Activated CD4-positive, CD25-positive, alpha-beta regulatory T cell treated with anti-CD3 and anti-CD28 coated beads, Interleukin-2, amount 50 U/mL, for 16 hours (primary cell): ENCODE data around the gene PPP2R3B.
"Not testable (repeated sequence)": the region's sequence is repeated elsewhere in the genome, so short reads cannot be mapped to it uniquely, and the experiment has no call there.

Experiments used
- DNase-seq: peaks from one replicate; pipeline ENCODE4 v3.0.0-alpha.2; 2020; ENCODE audit warnings: low read depth, low spot score

Gene PPP2R3B

DNA sequence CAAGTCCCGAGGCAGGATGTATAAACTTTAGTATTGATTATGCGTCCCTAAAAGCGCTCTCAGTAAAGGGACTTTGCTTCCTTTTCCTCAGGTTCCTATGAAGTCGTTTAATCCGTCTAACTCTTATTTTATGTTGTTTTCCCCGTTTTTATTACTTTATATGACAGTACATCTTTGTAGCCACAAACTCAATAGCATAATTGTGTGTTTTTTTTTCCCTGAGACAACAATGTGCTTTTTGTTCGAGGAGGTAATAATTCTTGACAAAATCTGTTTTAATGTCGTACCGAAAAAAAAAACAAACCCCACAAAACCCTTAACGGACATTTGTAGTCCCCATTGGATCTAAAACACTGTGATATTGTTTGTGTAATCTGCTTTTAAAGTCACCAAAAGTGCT, 17.9 kb upstream of the PPP2R3B start:
- no peak for DNase-seq

DNA sequence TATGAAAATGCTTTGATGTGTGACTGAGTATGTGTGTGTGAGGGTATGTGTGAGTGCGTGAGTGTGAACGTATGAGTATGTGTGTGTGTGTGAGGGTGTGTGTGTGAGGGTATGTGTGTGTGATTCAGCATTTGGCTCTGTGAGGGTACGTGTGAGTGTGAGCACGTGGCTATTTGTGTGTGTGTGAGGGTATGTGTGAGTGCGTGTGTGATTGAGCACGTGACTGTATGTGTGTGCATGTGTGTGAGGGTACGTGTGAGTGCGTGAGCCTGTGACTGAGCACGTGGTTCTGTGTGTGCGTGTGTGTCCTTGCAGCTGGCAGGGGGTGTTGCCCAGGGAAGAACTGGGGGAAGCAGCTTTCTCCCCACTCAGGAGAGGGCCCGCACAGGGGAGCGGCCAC, 16.1 kb upstream of the PPP2R3B start:
- DNase-seq: no peak

DNA sequence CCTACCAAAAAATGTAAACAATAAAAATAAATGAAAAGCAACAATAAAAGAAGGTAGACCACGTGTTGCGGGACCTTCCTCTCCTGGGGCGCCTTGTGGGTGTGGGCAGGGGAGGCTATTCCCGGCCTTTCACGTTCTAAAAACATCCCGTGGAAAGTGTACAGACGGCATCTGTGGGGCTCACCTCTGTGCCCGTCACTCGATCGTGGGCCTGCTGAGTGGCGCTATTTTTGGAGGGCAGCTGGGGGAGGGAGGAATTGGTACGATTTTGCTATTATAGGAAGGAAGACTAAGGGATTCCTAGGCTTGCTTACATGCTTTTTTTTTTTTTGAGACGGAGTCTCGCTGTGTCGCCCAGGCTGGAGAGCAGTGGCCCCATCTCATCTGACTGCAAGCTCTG, 13.6 kb upstream of the PPP2R3B start:
- DNase-seq: no peak

DNA sequence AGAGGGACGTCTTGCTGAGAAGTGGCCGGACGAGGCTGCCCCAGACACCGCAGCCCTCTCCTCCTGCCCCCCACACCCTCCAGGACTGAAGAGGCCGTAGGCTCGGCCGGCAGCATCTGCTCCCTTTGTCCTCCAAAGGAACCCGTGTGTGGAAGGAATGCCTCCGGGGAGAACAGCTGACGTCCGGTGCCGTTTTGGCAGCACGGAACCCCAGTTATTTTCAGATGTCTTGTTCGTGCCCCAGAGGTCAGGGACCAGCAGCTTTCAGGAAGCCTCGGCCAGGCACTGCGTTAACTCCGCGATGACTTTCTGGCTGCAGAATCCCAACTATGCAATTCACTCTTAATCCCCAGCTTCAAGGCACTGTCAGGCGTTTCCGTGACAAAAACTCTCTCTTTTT, 10.9 kb upstream of the PPP2R3B start:
- no peak for DNase-seq

DNA sequence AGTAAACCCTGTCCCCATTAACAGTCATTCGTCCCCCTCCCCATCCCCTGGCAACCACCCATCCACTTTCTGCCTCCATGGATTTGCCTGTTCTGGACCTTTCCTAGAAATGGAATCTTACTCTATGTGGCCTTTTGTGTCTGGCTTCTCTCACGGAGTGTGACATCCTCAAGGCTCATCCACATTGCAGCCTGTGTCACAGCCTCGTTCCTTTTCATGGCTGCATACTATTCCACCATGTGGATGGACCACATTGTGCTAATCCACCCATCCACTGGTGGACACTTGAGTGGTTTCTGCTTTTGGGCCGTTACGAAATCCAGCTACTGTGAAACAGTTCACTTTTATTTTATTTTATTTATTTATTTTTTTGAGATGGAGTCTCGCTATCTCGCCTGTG, 8.1 kb upstream of the PPP2R3B start:
- DNase-seq: no peak

DNA sequence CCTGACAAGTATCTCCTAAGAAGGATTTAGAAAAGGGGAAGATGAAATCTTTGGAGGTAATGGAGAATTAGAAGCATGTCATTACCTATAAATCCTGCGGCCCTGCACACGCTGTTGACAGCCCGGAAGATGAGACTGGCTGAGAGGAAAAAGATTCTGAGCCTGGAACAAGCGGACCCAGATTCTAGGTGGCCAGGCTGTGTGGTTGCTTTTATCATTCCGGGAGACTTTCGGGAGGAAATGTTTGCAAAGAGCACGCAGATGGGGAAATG, 5.8 kb upstream of the PPP2R3B start:
- no peak for DNase-seq

DNA sequence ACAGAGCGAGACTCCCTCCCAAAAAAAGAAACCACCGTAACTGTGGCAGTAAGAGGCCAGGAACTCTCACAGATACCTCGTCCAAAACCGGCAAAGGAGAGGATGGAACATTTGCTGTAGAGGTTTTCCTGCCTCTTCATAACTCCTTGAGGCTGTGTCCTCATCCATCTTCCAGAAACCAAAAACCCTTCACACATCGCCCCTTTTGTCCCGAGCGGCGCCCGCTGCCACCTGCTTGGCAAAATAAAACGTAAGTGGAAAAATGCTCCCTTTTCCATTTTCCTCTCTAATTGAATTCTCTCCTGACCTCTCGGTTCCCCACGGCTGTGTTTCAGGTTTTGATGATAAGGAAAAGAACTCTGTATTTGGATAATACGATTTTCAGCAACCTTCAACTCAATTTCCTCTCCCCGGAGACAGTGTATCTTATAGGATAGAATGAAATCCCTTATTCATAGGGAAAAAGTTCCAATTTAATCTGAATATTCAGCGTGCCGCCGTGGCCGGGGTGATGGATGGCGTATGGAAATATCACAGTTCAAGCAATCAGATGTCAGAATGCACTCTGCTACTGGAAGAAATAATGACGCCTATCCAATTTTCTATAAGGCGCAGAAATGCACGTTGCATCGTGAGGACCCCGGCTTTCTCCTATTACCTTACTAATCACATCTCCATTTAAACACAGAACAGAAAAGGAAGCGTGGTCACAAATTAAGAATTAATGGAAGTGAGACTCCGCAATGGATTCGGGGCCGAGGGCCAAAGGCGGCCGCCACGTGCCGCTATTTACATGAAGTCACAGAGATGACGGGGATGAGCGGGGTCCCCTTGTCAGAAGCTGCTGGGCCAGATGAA, 5.2 kb upstream of the PPP2R3B start:
- no peak for DNase-seq

DNA sequence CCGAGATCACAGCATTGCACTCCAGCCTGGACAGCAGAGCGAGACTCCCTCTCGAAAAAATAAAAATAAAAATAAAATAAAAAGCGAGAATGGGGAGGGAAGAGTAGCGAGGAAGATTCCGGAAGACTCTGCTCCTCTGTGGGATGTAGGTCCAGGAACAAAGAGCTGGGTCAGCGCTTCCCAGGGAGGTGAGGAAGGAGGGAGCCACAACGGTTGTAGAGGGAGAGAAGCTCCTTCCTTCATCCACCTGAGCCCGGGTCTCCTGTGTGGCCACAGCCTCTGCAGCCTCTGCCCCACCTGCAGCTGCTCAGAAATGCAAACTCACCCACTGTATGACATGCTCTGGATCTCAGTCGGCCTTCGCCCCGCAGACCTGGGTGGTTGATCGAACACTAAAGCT, 3.8 kb upstream of the PPP2R3B start:
- DNase-seq: no peak

DNA sequence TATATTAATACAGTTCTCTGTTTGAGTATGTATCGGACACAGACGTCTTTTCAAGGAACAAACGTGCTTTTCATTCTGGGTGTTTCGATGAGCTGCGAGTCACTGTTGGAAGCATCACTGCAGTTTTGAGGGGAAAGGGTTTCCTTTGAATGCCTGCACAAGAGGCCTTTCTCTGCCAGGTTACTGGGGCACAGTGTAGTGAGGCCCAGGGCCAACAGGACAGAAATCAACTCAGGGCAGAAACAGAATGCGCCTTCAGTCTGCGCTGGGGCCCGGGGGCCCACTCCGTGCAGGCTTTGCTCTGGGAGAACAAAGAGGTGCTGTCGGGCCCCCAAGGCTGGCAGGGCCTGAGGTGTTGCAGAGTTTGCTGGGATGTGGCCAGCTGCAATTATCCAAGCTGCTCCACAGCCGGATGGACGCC, 2.3 kb upstream of the PPP2R3B start:
- DNase-seq: no peak

DNA sequence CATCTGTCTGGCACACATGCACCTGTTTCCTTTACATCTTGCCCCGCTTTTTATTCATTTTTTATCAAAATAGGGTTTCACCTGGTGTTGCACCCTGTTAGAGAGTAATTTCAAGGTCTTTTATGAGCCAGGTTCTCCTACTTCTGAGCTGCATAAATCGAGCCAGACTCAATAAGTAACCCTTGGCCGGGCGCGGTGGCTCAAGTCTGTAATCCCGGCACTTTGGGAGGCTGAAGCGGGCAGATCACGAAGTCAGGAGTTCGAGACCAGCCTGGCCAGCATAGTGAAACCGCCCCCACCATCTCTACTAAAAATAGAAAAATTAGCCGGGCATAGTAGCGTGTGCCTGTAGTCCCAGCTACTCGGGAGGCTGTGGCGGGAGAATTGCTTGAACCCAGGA, 1.0 kb upstream of the PPP2R3B start:
- DNase-seq: no peak

DNA sequence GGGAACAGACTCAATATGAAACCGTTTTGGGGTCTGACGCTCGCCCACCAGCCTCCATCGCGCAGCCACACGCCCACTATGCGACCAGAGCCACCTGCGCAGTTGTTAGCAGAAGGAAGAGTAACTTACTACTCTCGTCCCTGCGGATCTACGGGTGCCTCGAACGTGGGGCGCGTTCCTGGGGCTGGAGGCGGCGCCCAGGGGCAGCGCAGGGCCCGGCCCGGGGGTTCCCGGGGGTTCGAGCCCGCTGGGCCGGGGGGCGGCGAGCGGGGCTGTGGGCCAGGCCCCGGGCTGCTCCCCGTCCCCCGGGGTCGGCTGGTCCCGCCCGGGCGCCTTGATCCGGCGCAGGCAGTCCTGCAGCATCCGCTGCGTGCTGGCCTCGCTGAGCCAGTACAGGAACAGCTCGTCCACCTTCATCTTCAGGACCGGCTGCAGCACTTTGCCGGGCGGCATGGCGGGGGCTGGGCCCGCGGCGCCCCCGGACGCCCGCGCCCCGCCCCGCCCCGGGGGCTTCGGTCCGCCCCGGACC, 404 bp downstream of the PPP2R3B start:
- no peak for DNase-seq

DNA sequence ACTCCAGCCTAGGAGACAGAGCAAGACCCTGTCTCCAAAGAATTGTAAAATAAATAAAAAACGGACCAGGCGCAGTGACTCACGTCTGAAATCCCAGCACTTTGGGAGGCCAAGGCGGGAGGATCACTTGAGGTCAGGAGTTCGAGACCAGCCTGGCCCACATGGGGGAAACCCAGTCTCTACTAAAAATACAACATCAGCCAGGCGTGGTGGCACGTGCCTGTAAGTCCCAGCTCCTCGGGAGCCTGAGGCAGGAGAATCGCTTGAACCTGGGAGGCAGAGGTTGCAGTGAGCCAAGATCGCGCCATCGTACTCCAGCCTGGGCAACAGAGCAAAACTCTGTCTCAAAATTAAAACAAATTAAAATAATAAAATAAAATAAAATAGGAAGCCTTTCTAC, 971 bp downstream of the PPP2R3B start:
- DNase-seq: not testable (repeated sequence)

DNA sequence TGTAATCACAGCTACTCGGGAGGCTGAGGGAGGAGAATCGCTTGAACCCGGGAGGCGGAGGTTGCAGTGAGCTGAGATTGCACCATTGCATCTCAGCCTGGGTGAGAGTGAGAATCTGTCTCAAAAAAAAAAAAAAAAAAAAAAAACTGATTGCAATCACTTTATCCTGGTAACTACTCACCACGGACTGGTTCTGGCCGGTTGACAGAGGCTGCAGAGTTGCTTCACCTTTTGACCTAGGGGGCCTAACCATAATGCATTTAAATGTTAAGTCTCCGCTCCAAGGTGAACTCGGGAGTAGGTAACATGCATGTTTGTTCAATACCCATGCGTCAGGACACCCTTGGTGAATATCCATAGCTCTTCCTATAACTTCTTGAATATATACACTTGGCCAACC, 1.8 kb downstream of the PPP2R3B start:
- no peak for DNase-seq

DNA sequence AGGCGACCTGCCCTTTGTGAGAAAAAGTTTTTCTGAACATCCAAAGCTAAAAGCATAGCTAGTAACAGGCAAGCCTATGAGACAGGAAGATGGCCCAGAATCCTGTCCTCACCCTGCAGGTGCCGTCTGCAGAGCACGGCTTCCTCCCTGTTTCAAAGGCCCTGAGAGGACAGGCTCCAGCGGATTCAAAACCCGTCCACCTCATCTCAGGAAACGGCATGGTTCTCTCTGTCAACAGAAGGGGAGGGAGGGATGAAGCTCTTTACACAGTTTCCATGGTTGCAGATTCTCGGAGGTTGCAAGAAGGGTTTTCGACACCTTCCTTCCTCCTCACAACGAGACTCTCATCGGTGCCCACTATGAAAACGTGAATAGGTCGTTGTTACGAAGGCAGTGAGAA, 8.3 kb downstream of the PPP2R3B start:
- DNase-seq: no peak

DNA sequence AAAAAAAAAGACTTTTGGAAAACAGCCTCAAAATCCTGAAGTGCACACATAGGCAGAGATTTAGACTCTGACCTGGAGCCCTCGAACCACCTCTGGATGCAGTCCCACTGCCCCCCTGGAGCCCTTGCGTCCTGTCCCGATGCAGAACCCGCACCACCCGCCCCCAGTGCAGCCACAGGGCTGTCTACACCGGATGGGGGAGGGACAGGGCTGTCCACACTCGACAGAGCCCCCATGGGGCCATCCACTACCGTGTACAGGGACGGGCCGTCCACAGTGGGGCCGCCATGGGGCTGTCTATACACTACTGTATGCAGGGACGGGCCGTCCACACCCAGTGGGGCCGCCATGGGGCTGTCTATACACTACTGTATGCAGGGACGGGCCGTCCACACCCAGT, 10.5 kb downstream of the PPP2R3B start:
- DNase-seq: not testable (repeated sequence)

DNA sequence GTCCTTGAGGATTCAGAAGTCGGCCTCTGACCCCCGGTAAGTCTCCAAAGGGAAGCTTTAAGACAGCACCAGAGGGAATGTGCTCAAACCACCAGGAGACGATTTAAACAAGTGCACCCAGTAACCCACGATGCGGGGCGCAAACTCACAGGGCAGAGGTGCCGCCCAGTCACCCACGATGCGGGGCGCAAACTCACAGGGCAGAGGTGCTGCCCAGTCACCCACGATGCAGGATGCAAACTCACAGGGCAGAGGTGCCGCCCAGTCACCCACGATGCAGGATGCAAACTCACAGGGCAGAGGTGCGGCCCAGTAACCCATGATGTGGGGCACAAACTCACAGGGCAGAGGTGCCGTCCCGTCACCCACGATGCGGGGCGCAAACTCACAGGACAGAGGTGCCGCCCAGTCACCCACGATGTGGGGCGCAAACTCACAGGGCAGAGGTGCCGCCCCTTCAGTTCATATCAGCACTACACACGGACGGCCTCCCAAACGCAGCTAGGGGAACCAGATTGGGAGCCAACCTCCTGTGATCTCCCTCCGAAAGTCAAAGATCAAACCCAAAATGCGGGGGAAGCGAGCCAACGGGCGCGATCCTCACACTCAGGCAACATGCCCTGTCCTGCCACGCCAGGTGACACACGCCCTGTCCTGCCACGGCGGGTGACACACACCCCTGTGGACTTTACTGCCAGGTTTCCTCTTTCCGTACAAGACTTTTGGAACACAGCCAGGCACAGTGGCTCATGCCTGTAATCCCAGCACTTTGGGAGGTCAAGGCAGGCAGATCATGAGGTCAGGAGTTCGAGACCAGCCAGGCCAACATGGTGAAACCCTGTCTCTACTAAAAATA, 11.3 kb downstream of the PPP2R3B start:
- no peak for DNase-seq

DNA sequence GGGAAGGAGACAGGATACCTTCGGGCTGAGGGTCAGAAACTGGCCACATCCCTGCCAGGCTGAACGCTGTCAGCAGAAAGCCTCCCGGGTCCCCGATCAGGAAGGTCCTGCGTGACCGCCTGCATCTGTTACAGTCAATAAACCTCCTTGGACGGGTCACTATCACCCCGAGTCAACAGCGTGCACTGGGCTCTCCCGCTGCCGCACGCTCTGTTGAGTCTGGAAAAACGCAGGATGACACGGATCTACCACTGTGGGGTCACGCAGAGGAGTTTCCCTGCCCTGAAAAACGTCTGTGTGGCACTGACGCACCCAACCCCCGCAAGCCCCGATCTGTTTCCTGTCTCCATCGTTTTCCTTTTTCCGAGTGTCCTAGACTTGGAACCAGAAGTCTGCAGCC, 12.1 kb downstream of the PPP2R3B start:
- no peak for DNase-seq

DNA sequence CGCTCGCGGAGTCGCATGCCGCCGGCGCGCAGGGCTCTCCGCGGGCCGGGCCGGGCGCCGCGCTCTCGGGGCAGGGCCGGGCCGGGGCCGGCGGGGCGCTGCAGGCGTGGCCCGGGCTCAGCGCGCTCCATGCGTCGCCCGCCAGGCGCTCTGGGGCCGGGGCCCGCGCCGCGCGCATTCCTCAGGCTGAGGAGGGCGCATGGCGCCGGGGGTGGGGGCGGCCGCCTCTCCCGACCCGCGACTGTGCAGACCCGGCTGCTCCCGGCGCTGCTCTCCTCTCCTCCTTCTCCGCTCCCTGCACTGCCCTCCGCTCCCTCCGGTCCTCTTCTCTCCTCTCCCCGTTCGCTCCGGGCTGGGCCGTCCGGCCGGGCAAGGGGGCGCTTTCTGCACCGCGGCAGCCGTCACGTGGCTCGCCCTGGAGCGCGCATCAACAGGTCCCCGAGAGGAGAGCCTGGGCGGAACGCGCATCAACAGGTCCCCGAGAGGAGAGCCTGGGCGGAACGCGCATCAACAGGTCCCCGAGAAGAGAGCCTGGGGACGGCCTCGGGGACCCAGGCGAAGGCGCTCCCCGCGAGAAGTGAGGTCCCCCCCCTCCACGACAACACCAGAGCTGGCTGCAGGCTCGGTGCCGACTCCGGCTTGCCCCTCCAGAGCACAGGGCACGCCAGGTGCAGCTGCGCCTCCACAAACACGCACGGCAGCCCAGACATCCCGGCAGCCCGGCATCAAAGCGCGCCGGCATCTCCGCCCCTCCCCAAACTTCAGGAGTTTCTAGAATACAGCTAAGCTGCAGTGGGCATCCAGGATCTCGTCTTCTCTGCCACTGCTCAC, 12.9 kb downstream of the PPP2R3B start:
- no peak for DNase-seq

DNA sequence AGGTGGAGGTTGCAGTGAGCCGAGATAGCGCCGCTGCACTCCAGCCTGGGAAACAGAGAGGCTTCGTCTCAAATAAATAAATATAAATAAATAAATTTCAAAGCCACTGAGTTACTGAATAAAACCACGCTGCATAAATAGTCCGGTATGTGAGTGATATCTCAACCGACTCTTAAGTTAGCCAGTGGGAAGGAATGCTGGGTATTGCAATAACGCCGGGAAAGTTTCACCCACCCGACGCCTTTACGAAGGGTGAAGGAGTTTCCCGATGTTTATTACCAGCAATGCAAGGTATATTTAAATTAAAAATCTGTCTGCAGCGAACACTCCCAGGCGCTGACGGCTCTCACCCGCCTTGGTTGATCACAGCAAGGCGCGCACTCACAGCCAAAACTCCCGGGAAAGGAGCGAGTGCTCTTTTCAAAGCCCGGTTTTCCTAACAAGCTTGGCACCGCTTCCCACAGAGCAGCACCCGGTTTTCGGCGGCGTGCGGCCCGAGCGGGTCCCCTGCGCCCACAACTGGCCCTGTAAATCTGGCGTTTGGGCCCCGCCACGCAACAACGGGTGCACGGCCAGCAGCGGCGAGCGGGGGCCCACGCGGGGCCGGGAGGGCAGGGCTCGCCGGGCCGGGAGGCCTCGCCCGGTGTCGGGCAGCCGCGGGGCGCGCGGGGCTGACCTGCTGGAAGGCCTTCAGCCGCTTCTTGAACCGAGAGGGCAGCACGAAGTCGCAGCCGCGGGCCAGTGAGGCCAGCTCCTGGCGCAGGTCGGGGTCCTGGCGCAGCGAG, 13.7 kb downstream of the PPP2R3B start:
- DNase-seq: no peak

DNA sequence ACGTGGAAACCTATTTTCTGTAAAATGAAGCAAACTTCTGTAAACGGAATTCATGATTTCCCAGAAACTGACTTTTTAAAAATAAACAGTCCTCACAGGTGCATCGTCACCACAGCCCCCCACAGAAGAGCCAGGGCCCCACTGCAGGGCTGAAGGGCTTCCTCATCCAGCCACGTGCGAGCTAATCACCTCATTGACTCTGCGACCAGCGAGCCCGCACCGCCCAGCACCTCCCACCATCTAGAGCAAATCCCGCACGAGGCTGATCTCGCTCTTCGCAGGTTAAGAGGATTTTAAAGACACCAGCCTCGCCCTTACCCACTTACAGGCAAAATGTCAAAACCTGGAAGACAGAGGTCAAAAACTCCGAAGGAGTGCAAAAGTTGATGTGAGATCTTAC, 14.8 kb downstream of the PPP2R3B start:
- DNase-seq: no peak
